Stimulated activated CD8-positive, alpha-beta memory T cell treated with anti-CD3 and anti-CD28 coated beads, Interleukin-15, amount 100 ng/mL, for 48 hours (primary cell): Measurements from ENCODE around the gene SLC7A5.
"Not testable (repeated sequence)": the region's sequence is repeated elsewhere in the genome, so short reads cannot be mapped to it uniquely, and the experiment has no call there.

Experiments
- DNase-seq, 2 donors: peaks; one replicate each; pipeline ENCODE4 v3.0.0-alpha.2; 2020; ENCODE audit warnings: low read depth in 2 of 2

The SLC7A5 gene

DNA sequence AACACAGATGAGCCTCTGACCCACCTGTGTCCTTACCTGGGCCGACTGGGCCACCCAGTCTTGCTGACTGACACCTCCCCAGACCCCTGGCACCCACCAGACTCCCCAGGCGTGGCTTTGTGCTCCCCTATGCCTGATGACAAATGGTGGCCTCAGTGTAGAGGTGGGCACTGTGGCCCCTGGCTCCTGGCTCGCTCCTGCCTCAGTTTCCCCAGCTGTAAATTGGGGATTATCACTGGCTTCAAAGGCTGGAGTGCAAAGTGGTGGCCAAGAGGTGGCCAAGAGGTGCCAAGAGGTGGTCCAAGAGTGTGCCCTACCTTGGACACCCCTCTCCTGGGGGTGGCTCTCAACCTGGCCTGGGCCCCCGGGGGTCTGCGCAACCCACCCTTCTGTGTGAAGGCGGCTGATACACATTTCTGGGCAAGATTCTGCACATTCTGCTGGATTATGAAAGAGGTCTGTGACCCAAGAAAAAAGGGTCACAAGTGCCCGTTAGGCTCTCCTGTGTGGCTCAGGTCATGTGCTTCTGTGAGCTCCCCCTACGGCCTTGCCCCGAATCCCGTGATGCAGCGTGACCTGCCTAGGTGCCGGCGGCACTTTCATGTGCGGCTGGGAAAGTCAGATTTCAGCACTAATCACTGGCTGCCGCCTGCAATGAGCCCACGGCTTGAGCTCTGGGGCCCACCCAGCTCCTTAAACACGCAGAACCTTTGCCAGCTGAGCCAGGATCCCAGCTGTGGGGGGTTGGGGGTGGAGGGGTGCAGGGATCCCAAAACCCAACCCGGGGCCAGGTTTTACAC is 7.8 kb downstream of the SLC7A5 start:
- DNase-seq, result not testable (repeated sequence)

DNA sequence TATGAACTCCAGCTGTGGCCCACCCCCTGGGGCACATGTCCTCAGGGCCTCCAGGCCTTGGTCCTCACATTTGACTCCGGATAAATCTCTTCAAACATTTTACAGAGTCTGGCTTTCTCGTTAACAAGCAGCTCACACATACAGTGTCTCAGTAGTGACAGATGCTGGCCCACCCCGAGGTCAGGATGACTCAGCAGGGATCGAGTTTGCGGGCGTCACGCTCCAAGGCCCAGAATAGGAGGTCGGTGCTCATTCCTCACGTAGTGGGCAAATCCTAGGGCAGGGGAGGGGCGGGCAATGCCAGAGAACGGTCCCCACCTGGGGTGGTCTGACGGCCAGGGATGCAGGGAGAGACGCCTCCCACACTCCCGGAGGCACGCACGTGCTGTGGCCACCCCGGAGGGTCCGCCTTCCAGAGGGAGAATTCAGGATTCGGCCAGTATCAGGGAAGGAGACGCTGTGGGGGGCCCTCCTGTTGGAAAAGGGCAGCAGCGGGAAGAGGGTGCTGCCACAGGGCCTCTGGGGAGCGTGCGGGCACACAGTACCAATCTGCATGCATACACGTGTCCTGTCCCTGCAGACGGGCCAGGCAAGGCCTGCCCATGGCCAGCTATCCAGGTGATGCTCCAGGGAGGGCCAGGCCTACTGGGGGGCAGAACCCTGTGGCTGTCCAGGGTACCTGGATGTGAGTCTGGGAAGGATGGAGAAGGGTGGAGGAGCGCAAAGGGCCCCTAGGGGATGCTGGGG is 8.6 kb downstream of the SLC7A5 start:
- no peak for DNase-seq

- DNase-seq, result not testable (repeated sequence)
Observed at GRCh38 chr16:87858151-87858993, 10.9 kb downstream of the SLC7A5 start.

- no peak for DNase-seq
Observed at GRCh38 chr16:87856791-87857228, 12.5 kb downstream of the SLC7A5 start.

GRCh38 chr16:87855852-87856715 is 13.2 kb downstream of the SLC7A5 start:
- DNase-seq, result no peak

DNA sequence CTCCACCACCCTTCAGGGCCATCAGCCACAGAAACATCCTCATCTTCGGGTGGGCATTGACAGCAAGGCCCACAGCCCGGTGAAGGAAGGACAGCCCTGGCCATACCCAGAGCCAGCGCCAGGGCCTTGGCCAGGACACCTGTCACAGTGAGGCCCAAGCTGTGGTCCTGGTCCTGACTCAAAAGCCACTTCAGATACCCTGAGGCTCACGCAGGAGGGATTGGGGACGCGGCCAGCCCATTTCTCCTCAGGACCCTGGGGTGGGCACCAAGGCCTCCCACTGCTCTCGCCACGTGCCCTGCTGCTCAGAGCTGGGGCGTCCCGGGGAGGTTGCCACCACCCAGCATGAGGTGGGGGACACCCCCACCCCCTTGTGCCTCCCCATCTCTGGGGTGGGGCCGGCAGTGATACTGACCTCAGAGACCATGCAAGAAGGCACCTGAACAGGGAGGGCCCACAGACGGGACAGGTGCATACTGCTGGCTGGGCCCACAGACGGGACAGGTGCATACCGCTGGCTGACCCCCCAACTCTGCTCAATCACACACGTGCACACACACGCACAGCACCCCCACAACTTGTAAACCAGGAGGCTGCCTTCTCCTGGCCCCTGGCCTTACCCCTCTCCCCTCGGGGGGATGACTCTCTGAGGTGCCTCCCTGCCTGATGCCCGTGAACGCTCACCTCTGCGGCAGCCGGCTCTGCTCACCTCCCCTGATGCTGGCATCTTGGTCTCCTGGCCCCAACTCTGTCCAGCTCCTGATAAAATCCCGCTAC is 14.2 kb downstream of the SLC7A5 start:
- no peak for DNase-seq

GRCh38 chr16:87854053-87854906 is 15.0 kb downstream of the SLC7A5 start:
- DNase-seq, result no peak

- DNase-seq, result peak; percentile 84 to 86
Observed at GRCh38 chr16:87853411-87854052, 15.8 kb downstream of the SLC7A5 start.

DNA sequence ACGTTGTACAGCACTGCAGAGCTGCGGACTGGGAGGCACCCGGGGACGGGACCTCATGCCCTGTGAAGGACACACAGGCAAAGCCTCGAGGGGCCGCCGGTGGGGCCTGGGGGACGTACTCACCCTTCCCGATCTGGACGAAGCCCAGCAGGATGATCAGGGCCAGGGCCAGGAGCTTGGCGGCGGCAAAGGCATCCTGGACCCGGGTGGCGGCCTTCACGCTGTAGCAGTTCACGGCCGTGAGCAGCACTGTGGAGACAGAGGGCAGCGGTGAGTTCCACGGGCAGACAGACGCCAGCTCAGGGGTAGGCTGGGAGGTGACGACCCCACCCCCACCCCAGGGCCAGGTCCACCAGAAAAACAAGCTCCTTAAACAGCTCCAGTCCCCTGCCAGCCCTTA is 17.7 kb downstream of the SLC7A5 start:
- no peak for DNase-seq

- DNase-seq, result no peak
Observed at GRCh38 chr16:87851141-87851587, 18.1 kb downstream of the SLC7A5 start.

GRCh38 chr16:87850009-87851006 is 19.0 kb downstream of the SLC7A5 start:
- DNase-seq, result peak; percentile 47 to 59

GRCh38 chr16:87849419-87850008 is 19.8 kb downstream of the SLC7A5 start:
- DNase-seq, result no peak

GRCh38 chr16:87848676-87849345 is 20.5 kb downstream of the SLC7A5 start:
- no peak for DNase-seq

GRCh38 chr16:87847785-87848675 is 21.3 kb downstream of the SLC7A5 start:
- no peak for DNase-seq

DNA sequence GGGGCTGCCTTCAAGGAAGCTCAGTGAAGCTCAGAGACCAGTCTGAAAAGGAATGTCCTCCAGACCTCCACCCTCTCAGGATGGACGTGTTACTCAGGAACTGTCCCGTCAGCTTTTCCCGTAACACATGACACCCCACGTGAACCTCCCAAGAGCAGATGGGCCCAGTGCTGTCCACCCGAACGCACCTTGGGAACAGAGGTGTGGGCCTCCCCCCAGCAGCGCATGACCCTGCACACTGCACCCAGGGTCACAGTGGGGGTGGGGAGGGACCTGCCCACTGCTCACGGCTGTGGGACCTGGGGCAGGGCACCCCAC is 21.9 kb downstream of the SLC7A5 start:
- DNase-seq, result no peak
